K562 (cell line): ENCODE results near the gene ICAM2. TPM values are rescaled to one million over a fixed set of nuclear protein-coding genes. Genes with fewer than 3 reads are reported as not detected.

ENCODE experiments used
- ATF3 ChIP-seq, 2 experiments: fragments of 450-650 bp in 1 of 2; sonication (generic) in 1 of 2; formaldehyde crosslinking in 1 of 2; IDR thresholded peaks in 1 of 2; conservative IDR thresholded peaks in 1 of 2; 2 replicates each; pipeline versions ENCODE4 v1.6.1 to v1.8.1; 2016 to 2023; ENCODE audit warnings: mild to moderate bottlenecking in 2 of 2, moderate library complexity in 2 of 2, inconsistent platforms in 1 of 2, missing genetic modification reagents in 1 of 2
- BMI1 ChIP-seq: fragments of 150-350 bp; IDR thresholded peaks from 2 replicates; pipeline ENCODE4 v1.6.1; 2014; ENCODE audit warnings: low read length
- DMBX1 ChIP-seq: fragments of 250-450 bp; sonication (Bioruptor Pico); IDR thresholded peaks from 2 replicates; pipeline ENCODE4 v1.8.0; 2022; ENCODE audit warnings: inconsistent platforms, mild to moderate bottlenecking, moderate library complexity, borderline replicate concordance
- DPF2 ChIP-seq: fragments of 450-650 bp; IDR thresholded peaks from 2 replicates; pipeline ENCODE4 v1.6.1; 2016
- E2F6 ChIP-seq, 2 experiments: IDR thresholded peaks; 2 replicates each; pipeline ENCODE4 v1.6.1; 2011; ENCODE audit warnings: borderline replicate concordance in 1 of 2, control low read depth in 1 of 2, low read depth in 1 of 2, low read length in 1 of 2, mild to moderate bottlenecking in 1 of 2, mixed read lengths in 1 of 2, moderate library complexity in 1 of 2; ENCODE audit not compliant: insufficient read depth in 1 of 2, insufficient read length in 1 of 2, poor library complexity in 1 of 2, severe bottlenecking in 1 of 2; ENCODE audit errors: extremely low read depth in 1 of 2
- ESRRA ChIP-seq: fragments of 450-650 bp; IDR thresholded peaks from 2 replicates; pipeline ENCODE4 v1.6.1; 2014; ENCODE audit warnings: low read depth, mild to moderate bottlenecking, moderate library complexity, borderline replicate concordance
- FOXA3 ChIP-seq, 2 experiments: fragments of 450-650 bp in 1 of 2; sonication (generic) in 1 of 2; formaldehyde crosslinking; IDR thresholded peaks in 1 of 2; conservative IDR thresholded peaks in 1 of 2; 2 replicates each; pipeline versions ENCODE4 v1.4.0 to v1.8.0; 2020 to 2022; ENCODE audit warnings: mild to moderate bottlenecking in 2 of 2, missing genetic modification reagents in 1 of 2
- HMG20A ChIP-seq: fragments of 450-650 bp; formaldehyde crosslinking; conservative IDR thresholded peaks from 2 replicates; pipeline ENCODE4 v1.4.0; 2020; ENCODE audit warnings: mild to moderate bottlenecking, mixed read lengths
- HNRNPUL1 ChIP-seq: fragments of 200-400 bp; formaldehyde crosslinking; IDR thresholded peaks from 2 replicates; pipeline ENCODE4 v1.6.1; 2017; ENCODE audit warnings: low read length
- JUN ChIP-seq, 2 experiments: sonication (generic) in 1 of 2; formaldehyde crosslinking in 1 of 2; IDR thresholded peaks; 2 replicates each; pipeline versions ENCODE4 v1.6.1 to v1.8.0; 2012 to 2022; ENCODE audit warnings: borderline replicate concordance in 2 of 2, mild to moderate bottlenecking in 2 of 2, improper control_type of control experiment in 1 of 2, low read depth in 1 of 2, low read length in 1 of 2, missing genetic modification reagents in 1 of 2
- JUNB ChIP-seq: fragments of 450-650 bp; formaldehyde crosslinking; conservative IDR thresholded peaks from 2 replicates; pipeline ENCODE4 v1.4.0; 2020; ENCODE audit warnings: mild to moderate bottlenecking
- MAX ChIP-seq: sonication (generic); formaldehyde crosslinking; IDR thresholded peaks from 2 replicates; pipeline ENCODE4 v1.9.0; 2022; ENCODE audit warnings: mild to moderate bottlenecking, missing genetic modification reagents
- MEF2A ChIP-seq: IDR thresholded peaks from 2 replicates; pipeline ENCODE4 v1.6.1; 2011; ENCODE audit warnings: low read depth, mild to moderate bottlenecking, low read length, moderate library complexity; ENCODE audit not compliant: control insufficient read depth
- MXD1 ChIP-seq: fragments of 250-450 bp; sonication (Bioruptor Pico); IDR thresholded peaks from 2 replicates; pipeline ENCODE4 v1.8.0; 2021; ENCODE audit warnings: borderline replicate concordance, mild to moderate bottlenecking, moderate library complexity; ENCODE audit not compliant: poor library complexity, severe bottlenecking
- NR2C1 ChIP-seq, 2 experiments: fragments of 450-650 bp; IDR thresholded peaks; 2 replicates each; pipeline ENCODE4 v1.6.1; 2017; ENCODE audit warnings: mild to moderate bottlenecking in 2 of 2, antibody characterized with exemption in 1 of 2, inconsistent platforms in 1 of 2, missing compliant biosample characterization in 1 of 2, missing genetic modification characterization in 1 of 2
- PML ChIP-seq: IDR thresholded peaks from 2 replicates; pipeline ENCODE4 v1.6.1; 2012; ENCODE audit warnings: low read length, inconsistent platforms
- RAD51 ChIP-seq: fragments of 450-650 bp; IDR thresholded peaks from 2 replicates; pipeline ENCODE4 v1.7.1; 2016; ENCODE audit warnings: low read depth, mild to moderate bottlenecking, borderline replicate concordance
- RFX5 ChIP-seq: IDR thresholded peaks from 2 replicates; pipeline ENCODE4 v1.6.1; 2011; ENCODE audit warnings: low read depth, mild to moderate bottlenecking, improper control_type of control experiment, low read length
- SNIP1 ChIP-seq: fragments of 450-650 bp; IDR thresholded peaks from 2 replicates; pipeline ENCODE4 v1.7.1; 2017; ENCODE audit warnings: low read depth, mild to moderate bottlenecking
- TEAD1 ChIP-seq, 2 experiments: fragments of 450-650 bp in 1 of 2; sonication (generic) in 1 of 2; formaldehyde crosslinking; IDR thresholded peaks; 2 replicates each; pipeline versions ENCODE4 v1.4.0 to v1.8.0; 2020 to 2022; ENCODE audit warnings: mild to moderate bottlenecking in 2 of 2, missing genetic modification reagents in 1 of 2
- TFAP4 ChIP-seq: sonication (generic); formaldehyde crosslinking; IDR thresholded peaks from 2 replicates; pipeline ENCODE4 v1.8.0; 2022; ENCODE audit warnings: missing genetic modification reagents, mild to moderate bottlenecking, moderate library complexity, borderline replicate concordance
- WHSC1 ChIP-seq: IDR thresholded peaks from one replicate; pipeline ENCODE4 v1.6.1; 2012; ENCODE audit warnings: low read length, control low read depth, inconsistent platforms
- ZNF3 ChIP-seq: fragments of 250-450 bp; sonication (Bioruptor Pico); IDR thresholded peaks from 2 replicates; pipeline ENCODE4 v1.5.0; 2021; ENCODE audit warnings: mild to moderate bottlenecking, moderate library complexity
- ZNF586 ChIP-seq: fragments of 450-650 bp; formaldehyde crosslinking; conservative IDR thresholded peaks from 2 replicates; pipeline ENCODE4 v1.4.0; 2020; ENCODE audit warnings: mild to moderate bottlenecking, moderate library complexity
- ZNF696 ChIP-seq: fragments of 250-450 bp; sonication (Bioruptor Pico); conservative IDR thresholded peaks from 2 replicates; pipeline ENCODE4 v1.4.0; 2020; ENCODE audit warnings: mild to moderate bottlenecking, moderate library complexity
- polyA plus RNA-seq, 8 experiments: library from polyadenylated mRNA; depleted of rRNA in 4 of 8; stranded (reverse) in 5 of 8; unstranded in 3 of 8; fragments of >200 nt; fragmentation: Nextera tagmentation in 2 of 8; fragmentation: Illumina TruSeq in 1 of 8; extraction: Ambion mirVana in 2 of 8; extraction: Trizol in 1 of 8; gene quantifications; 2 replicates each; pipeline versions ENCODE4 v1.2.1 to v1.2.3, GENCODE V29; 2011 to 2014; ENCODE audit warnings: inconsistent platforms in 1 of 8, missing spikeins in 1 of 8
- total RNA-seq, 7 experiments: library from RNA; depleted of rRNA in 6 of 7; stranded (reverse); fragments of >200 nt in 6 of 7; fragmentation: Illumina TruSeq in 2 of 7; extraction: Trizol in 2 of 7; gene quantifications; 2 replicates each; pipeline versions ENCODE4 v1.2.1 to v1.2.3, GENCODE V29; 2011 to 2021; ENCODE audit warnings: low replicate concordance in 1 of 7

ICAM2 gene
- total and polyA plus RNA-seq, 9 of the 15 experiments (the other 6 are each of a cell fraction or from before 2014, with no cell fraction given): 37.9 to 89.4 (median 60.6) TPM

- TF ChIP-seq ATF3 (IDR thresholded peaks at IDR 0.05) (peak; percentile 72), ATF3 (CRISPR knock-in tag; conservative IDR thresholded peaks at IDR 0.05) (no peak), ZNF3 (CRISPR knock-in tag) (no peak), HMG20A (CRISPR knock-in tag) (no peak), JUNB (no peak), WHSC1 (no peak), MXD1 (no peak), TFAP4 (no peak), SNIP1 (no peak), RFX5 (no peak), ZNF586 (CRISPR knock-in tag) (no peak), E2F6 (IDR thresholded peaks at IDR 0.05; ENCODE audit: borderline replicate concordance in 1 of 2, extremely low read depth in 1 of 2, insufficient read depth in 1 of 2, insufficient read length in 1 of 2, low read depth in 1 of 2, low read length in 1 of 2, poor library complexity in 1 of 2, severe bottlenecking in 1 of 2) (peak; percentile 42 to 74), JUN (IDR thresholded peaks at IDR 0.05; ENCODE audit: borderline replicate concordance, low read depth, low read length) (0 out of 2 replicates have a peak, but pooled peaks have one; percentile 18), JUN (CRISPR knock-in tag; IDR thresholded peaks at IDR 0.05; ENCODE audit: borderline replicate concordance) (no peak), BMI1 (no peak), MAX (CRISPR knock-in tag) (peak; percentile 97), PML (no peak), HNRNPUL1 (no peak), DPF2 (no peak), FOXA3 (CRISPR knock-in tag; conservative IDR thresholded peaks at IDR 0.05 in 1 of 2, IDR thresholded peaks at IDR 0.05 in 1 of 2) (no peak), MEF2A (no peak), ESRRA (no peak), ZNF696 (no peak), DMBX1 (no peak), NR2C1 (IDR thresholded peaks at IDR 0.05) (no peak), NR2C1 (tag; IDR thresholded peaks at IDR 0.05) (no peak), RAD51 (peak; percentile 88), TEAD1 (CRISPR knock-in tag; IDR thresholded peaks at IDR 0.05) (no peak)
Measured at GRCh38 chr17:63967953-63968352, 52.5 kb downstream of the ICAM2 start (continued).
